ENCODE data around the gene SLC35E1. TPM values are rescaled to one million over a fixed set of nuclear protein-coding genes. Genes with fewer than 3 reads are reported as not detected.

Gene SLC35E1
- total and polyA plus RNA-seq, 2 donors (not counting 3 experiments of a cell fraction or from before 2014, with no cell fraction given), result 36.0 to 37.5 TPM

DNA sequence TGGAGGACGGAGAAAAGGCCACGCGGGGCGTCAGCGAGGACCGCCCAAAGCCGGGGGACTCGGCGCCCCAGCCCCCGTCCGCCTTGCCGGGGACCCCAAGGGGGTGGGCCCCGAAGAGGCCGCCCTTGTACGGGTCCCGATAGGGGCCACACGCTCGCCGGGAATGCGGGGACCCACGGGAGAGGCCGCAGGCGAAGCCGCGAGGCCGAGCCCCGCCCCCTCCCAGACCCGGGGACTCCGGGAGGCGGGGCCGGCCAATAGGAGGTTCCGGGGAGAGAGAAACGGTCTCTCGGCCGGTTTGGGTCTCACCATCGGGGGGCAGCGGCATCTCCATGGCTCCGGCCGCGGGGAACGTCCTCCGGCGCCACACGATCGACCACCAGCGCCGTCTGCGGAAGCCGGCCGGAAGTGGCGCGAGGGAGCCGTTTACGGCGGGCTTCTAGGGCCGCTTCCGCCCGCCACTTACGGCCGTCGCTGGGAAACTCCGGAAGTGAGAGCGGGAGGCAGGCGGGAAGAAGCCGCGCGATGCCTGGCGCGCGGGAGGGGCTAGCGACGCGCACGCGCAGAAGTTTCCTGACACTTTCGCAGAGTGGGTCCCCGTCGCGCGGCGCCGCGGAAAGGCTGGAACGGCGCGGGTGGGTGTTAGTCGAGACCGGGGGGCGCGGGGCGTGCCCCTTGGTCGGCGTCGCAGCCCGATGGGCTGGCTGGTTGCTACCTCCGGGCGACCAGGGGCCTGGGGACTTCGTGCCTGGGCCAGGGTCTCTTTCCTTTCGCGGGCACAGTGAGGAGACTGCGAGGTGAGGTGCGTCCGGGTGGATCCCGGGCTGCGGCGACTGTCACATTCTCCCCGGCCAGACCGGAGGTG lies 29.9 kb downstream of the SLC35E1 start, which contains the start of gene CHERP:
TSS of gene CHERP (minus strand) at position 393 of the 865 bp plus-strand sequence. CDS start at position 334, 59 bp downstream.
- peaks cover 9 to 11% of the 10 kb centered on the region in 2 experiments for H3K36me3 ChIP-seq (ENCODE audit: control insufficient read depth in 2 of 2, extremely low read depth in 1 of 2, insufficient read depth in 2 of 2, low read length in 2 of 2)
- H3K79me2 ChIP-seq (ENCODE audit: control insufficient read depth, insufficient read depth, low read length), result peaks cover 57% of the 10 kb centered on the region
- CTCF ChIA-PET, result interaction anchor here (0.8 kb wide), 1 partner anchor 20 kb away, joined by 4 read pairs; no protein-coding TSS in a partner anchor
- DNase-seq (ENCODE audit: low read depth, low spot score) (peak; percentile 93), FAIRE-seq (peak; percentile 96)
- peak within 1 kb of the TSS; percentile 90 for H2AFZ ChIP-seq (ENCODE audit: low read depth, low read length)
- peak within 1 kb of the TSS; percentile 94 for H3K9ac ChIP-seq (replicated peaks; ENCODE audit: extremely low read depth, insufficient read depth, low read length)
- H4K20me1 ChIP-seq (replicated peaks; ENCODE audit: control insufficient read depth, extremely low read depth, insufficient read depth, low read length), result no peaks in the 10 kb centered on the region
- peaks cover 12% of the 10 kb centered on the region for H3K4me1 ChIP-seq (ENCODE audit: control insufficient read depth, extremely low read depth, insufficient read depth, low read length)
- no peaks in the 10 kb centered on the region for H3K9me3 ChIP-seq (replicated peaks; ENCODE audit: control insufficient read depth, insufficient read depth, low read length)
- no peaks in the 10 kb centered on the region for H3K27me3 ChIP-seq (ENCODE audit: control insufficient read depth in 2 of 2, insufficient read depth in 2 of 2, low read length in 2 of 2)
- dilution Hi-C loops (cut with MboI; ENCODE audit: extremely low pct_ligation_motif_present, low sequenced_read_pairs) (no loop called here), intact Hi-C loops (cut with micrococcal nuclease) (loop anchor here (1.0 to 5.0 kb wide), 3 partner anchors 24 to 105 kb away; partner anchors contain the start of gene SLC35E1)
- POLR2A ChIA-PET, result interaction anchor here (0.6 kb wide), 1 partner anchor 93 kb away, joined by 3 read pairs; no protein-coding TSS in a partner anchor
- TF ChIP-seq POLR2A (IDR thresholded peaks at IDR 0.05; ENCODE audit: low read depth, low read length), result peak; percentile 91
- TF ChIP-seq, protein P1, sequence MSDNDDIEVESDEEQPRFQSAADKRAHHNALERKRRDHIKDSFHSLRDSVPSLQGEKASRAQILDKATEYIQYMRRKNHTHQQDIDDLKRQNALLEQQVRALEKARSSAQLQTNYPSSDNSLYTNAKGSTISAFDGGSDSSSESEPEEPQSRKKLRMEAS (IDR thresholded peaks at IDR 0.05; ENCODE audit: insufficient read depth, insufficient read length), result no peak
- TF ChIP-seq POLR2AphosphoS5 (IDR thresholded peaks at IDR 0.05; ENCODE audit: insufficient read depth, low read depth, low read length), result peak; percentile 94
- H3K4me3 ChIP-seq (replicated peaks in 1 of 3; ENCODE audit: insufficient read depth in 1 of 3, low read depth in 1 of 3, low read length in 3 of 3), result peak within 1 kb of the TSS; percentile 66 to 85 (median 70)
- peak within 1 kb of the TSS; percentile 94 for H3K4me2 ChIP-seq (ENCODE audit: insufficient read depth, low read length)
- H3K9me1 ChIP-seq (replicated peaks; ENCODE audit: control insufficient read depth, extremely low read depth, insufficient read depth, low read length), result no peaks in the 10 kb centered on the region
- BruUV-seq (replicated peaks), result no TSS peak
- H3K27ac ChIP-seq (ENCODE audit: insufficient read depth, low read depth, low read length), result peak within 1 kb of the TSS; percentile 70

DNA sequence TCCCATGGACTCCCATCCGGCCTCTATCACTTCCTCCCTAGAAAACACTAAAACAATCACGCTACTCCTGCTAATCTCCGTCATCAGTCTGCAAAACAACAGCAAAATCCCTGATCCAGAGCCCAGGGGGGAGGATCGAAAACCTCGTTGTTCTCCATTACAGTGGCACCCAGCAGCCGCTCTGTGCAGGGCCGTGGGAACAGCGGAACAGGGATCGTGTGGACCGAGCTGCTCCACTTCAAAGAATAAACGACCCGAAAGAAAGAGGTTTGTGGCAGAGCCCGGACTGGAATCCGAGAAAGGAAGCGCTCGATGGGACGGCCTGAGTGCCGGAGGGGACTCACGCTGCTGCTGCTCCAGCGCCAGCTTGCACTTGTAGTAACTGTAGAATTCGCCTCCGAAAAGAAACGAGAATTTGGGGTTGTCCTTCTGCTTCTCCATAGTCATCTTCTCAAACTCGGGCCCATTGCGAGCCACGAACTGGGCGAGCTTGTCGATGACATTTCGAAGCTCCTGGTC lies 30.6 kb downstream of the SLC35E1 start:
- H3K9me3 ChIP-seq (replicated peaks; ENCODE audit: control insufficient read depth, insufficient read depth, low read length), result no peaks in the 10 kb centered on the region
- TSS peak; percentile 71 for BruUV-seq (replicated peaks)
- H3K9ac ChIP-seq (replicated peaks; ENCODE audit: extremely low read depth, insufficient read depth, low read length), result peak overlapping the region; percentile 94
- H3K4me1 ChIP-seq (ENCODE audit: control insufficient read depth, extremely low read depth, insufficient read depth, low read length), result peaks cover 12% of the 10 kb centered on the region
- TF ChIP-seq, protein P2, sequence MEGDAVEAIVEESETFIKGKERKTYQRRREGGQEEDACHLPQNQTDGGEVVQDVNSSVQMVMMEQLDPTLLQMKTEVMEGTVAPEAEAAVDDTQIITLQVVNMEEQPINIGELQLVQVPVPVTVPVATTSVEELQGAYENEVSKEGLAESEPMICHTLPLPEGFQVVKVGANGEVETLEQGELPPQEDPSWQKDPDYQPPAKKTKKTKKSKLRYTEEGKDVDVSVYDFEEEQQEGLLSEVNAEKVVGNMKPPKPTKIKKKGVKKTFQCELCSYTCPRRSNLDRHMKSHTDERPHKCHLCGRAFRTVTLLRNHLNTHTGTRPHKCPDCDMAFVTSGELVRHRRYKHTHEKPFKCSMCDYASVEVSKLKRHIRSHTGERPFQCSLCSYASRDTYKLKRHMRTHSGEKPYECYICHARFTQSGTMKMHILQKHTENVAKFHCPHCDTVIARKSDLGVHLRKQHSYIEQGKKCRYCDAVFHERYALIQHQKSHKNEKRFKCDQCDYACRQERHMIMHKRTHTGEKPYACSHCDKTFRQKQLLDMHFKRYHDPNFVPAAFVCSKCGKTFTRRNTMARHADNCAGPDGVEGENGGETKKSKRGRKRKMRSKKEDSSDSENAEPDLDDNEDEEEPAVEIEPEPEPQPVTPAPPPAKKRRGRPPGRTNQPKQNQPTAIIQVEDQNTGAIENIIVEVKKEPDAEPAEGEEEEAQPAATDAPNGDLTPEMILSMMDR (IDR thresholded peaks at IDR 0.05; ENCODE audit: extremely low read depth in 1 of 2, insufficient read depth in 1 of 2, low read depth in 1 of 2, low read length in 2 of 2), result no peak
- no peak for TF ChIP-seq POLR2A (IDR thresholded peaks at IDR 0.05; ENCODE audit: low read depth, low read length)
- TF ChIP-seq POLR2AphosphoS5 (IDR thresholded peaks at IDR 0.05; ENCODE audit: insufficient read depth, low read depth, low read length), result no peak
- TF ChIP-seq EZH2 (IDR thresholded peaks at IDR 0.05; ENCODE audit: borderline replicate concordance, low read depth, low read length, severe bottlenecking), result no peak
- no peak for TF ChIP-seq FOS (IDR thresholded peaks at IDR 0.05; ENCODE audit: borderline replicate concordance, insufficient read depth, low read length)
- TF ChIP-seq GATA2 (IDR thresholded peaks at IDR 0.05; ENCODE audit: insufficient read depth, insufficient read length, low read depth, low read length), result no peak
- TF ChIP-seq, protein P1 (IDR thresholded peaks at IDR 0.05; ENCODE audit: insufficient read depth, insufficient read length), result no peak
- intact Hi-C loops (cut with micrococcal nuclease), result loop anchor here (1.0 to 5.0 kb wide), 4 partner anchors 25 to 104 kb away; partner anchors contain the start of genes MED26 and SLC35E1
- peak; percentile 60 for DNase-seq (ENCODE audit: low read depth, low spot score)
- dilution Hi-C loops (cut with MboI; ENCODE audit: extremely low pct_ligation_motif_present, low sequenced_read_pairs), result no loop called here
- H3K27ac ChIP-seq (ENCODE audit: insufficient read depth, low read depth, low read length), result peak overlapping the region; percentile 70
- H3K36me3 ChIP-seq (ENCODE audit: control insufficient read depth in 2 of 2, extremely low read depth in 1 of 2, insufficient read depth in 2 of 2, low read length in 2 of 2), result peaks cover 9 to 14% of the 10 kb centered on the region in 2 experiments
- peak overlapping the region; percentile 80 for H3K4me2 ChIP-seq (ENCODE audit: insufficient read depth, low read length)
- no peaks in the 10 kb centered on the region for H3K9me1 ChIP-seq (replicated peaks; ENCODE audit: control insufficient read depth, extremely low read depth, insufficient read depth, low read length)
- ChIA-PET CTCF (no interaction called here), POLR2A (no interaction called here)
- H3K4me3 ChIP-seq (replicated peaks in 1 of 3; ENCODE audit: insufficient read depth in 1 of 3, low read depth in 1 of 3, low read length in 3 of 3), result peak overlapping the region; percentile 66 to 85 (median 70)
- no peaks in the 10 kb centered on the region for H4K20me1 ChIP-seq (replicated peaks; ENCODE audit: control insufficient read depth, extremely low read depth, insufficient read depth, low read length)
- H2AFZ ChIP-seq (ENCODE audit: low read depth, low read length), result peak overlapping the region; percentile 59
- FAIRE-seq, result peak; percentile 35
- H3K27me3 ChIP-seq (ENCODE audit: control insufficient read depth in 2 of 2, insufficient read depth in 2 of 2, low read length in 2 of 2), result no peaks in the 10 kb centered on the region
- H3K79me2 ChIP-seq (ENCODE audit: control insufficient read depth, insufficient read depth, low read length), result peaks cover 64% of the 10 kb centered on the region

Data from endothelial cell of umbilical vein (primary cell).